ENCODE results near the gene RAB6A. TPM values are rescaled to one million over a fixed set of nuclear protein-coding genes. Genes with fewer than 3 reads are reported as not detected.
"Not testable (repeated sequence)": the region's sequence is repeated elsewhere in the genome, so short reads cannot be mapped to it uniquely, and the experiment has no call there.

RAB6A gene
- total RNA-seq, 1 experiment from 2014 or later = 121 TPM

- Histone ChIP-seq H3K4me2 (ENCODE audit: low read length) (no peak overlapping the region), H3K9ac (ENCODE audit: low read length) (no peak overlapping the region), H3K79me2 (ENCODE audit: insufficient read depth, low read length) (peaks cover 92% of the 10 kb centered on the region), H4K20me1 (ENCODE audit: insufficient read depth) (no peaks in the 10 kb centered on the region; the same call in 1 of the 2 replicates), H3K27ac (ENCODE audit: low read depth, low read length) (no peak overlapping the region), H3K27me3 (ENCODE audit: insufficient read depth, low read length) (no peaks in the 10 kb centered on the region), H3K36me3 (ENCODE audit: control insufficient read depth in 1 of 2, insufficient read depth in 2 of 2, low read length in 2 of 2) (no peaks in the 10 kb centered on the region), H3K9me3 (ENCODE audit: control insufficient read depth in 1 of 2, insufficient read depth in 1 of 2, low read depth in 1 of 2, low read length in 2 of 2) (no peaks in the 10 kb centered on the region), H2AFZ (ENCODE audit: low read depth, low read length, poor library complexity, severe bottlenecking) (no peak overlapping the region), H3K9me2 (ENCODE audit: insufficient read depth) (no peaks in the 10 kb centered on the region), H3K4me1 (ENCODE audit: control insufficient read depth in 1 of 2, insufficient read depth in 2 of 2, low read length in 2 of 2) (no peaks in the 10 kb centered on the region), H3K4me3 (replicated peaks in 1 of 2; ENCODE audit: low read depth in 1 of 2, low read length in 2 of 2) (no peak overlapping the region)
- TF ChIP-seq SIN3A (IDR thresholded peaks at IDR 0.05; ENCODE audit: low read depth) (no peak), EGR1 (IDR thresholded peaks at IDR 0.05; ENCODE audit: low read depth) (no peak), POLR2AphosphoS5 (IDR thresholded peaks at IDR 0.05; ENCODE audit: low read depth, low read length) (no peak), TCF7L2 (IDR thresholded peaks at IDR 0.05; ENCODE audit: borderline replicate concordance, extremely low read depth, insufficient read depth, insufficient read length) (no peak), ZNF274 (IDR thresholded peaks at IDR 0.05; ENCODE audit: low read depth, low read length) (no peak), MAX (IDR thresholded peaks at IDR 0.05) (no peak), SRF (IDR thresholded peaks at IDR 0.05; ENCODE audit: low read depth) (no peak), ELF1 (IDR thresholded peaks at IDR 0.05; ENCODE audit: borderline replicate concordance, low read depth) (no peak), EZH2phosphoT487 (IDR thresholded peaks at IDR 0.05; ENCODE audit: borderline replicate concordance) (no peak), ZFX (IDR thresholded peaks at IDR 0.05) (no peak), EZH2 (IDR thresholded peaks at IDR 0.05) (no peak), POLR2A (IDR thresholded peaks at IDR 0.05; ENCODE audit: borderline replicate concordance, extremely low read depth, insufficient read depth, insufficient read length) (no peak), FOSL1 (IDR thresholded peaks at IDR 0.05; ENCODE audit: low read depth) (no peak)
- intact Hi-C loops (cut with micrococcal nuclease) = no loop called here
- CTCF ChIA-PET = interaction anchor here (0.6 kb wide), 1 partner anchor 1263 kb away, joined by 3 read pairs; no protein-coding TSS in a partner anchor
- POLR2A ChIA-PET = interaction anchor here (0.6 kb wide), 1 partner anchor 27 kb away, joined by 3 read pairs; no protein-coding TSS in a partner anchor
- RAD21 ChIA-PET (ENCODE audit: low non-redundant PET in 1 of 2, low total read pairs in 2 of 2, uncharacterized antibody in 2 of 2, unreplicated experiment in 2 of 2) = no interaction called here
- no TSS peak for BruUV-seq (replicated peaks)
- ATAC-seq (no peak), DNase-seq (ENCODE audit: low read depth, low spot score) (no peak)
These were observed 8.5 kb downstream of the RAB6A start for GRCh38 chr11:73752216-73752867.

- H3K9ac ChIP-seq (ENCODE audit: low read length); H3K9me3 ChIP-seq (ENCODE audit: control insufficient read depth in 1 of 2, insufficient read depth in 1 of 2, low read depth in 1 of 2, low read length in 2 of 2); intact Hi-C loops (cut with micrococcal nuclease); H3K27me3 ChIP-seq (ENCODE audit: insufficient read depth, low read length); H3K27ac ChIP-seq (ENCODE audit: low read depth, low read length); H4K20me1 ChIP-seq (ENCODE audit: insufficient read depth); H2AFZ ChIP-seq (ENCODE audit: low read depth, low read length, poor library complexity, severe bottlenecking); ATAC-seq; BruUV-seq (replicated peaks); H3K4me3 ChIP-seq (replicated peaks in 1 of 2; ENCODE audit: low read depth in 1 of 2, low read length in 2 of 2); H3K4me2 ChIP-seq (ENCODE audit: low read length); H3K4me1 ChIP-seq (ENCODE audit: control insufficient read depth in 1 of 2, insufficient read depth in 2 of 2, low read length in 2 of 2); H3K36me3 ChIP-seq (ENCODE audit: control insufficient read depth in 1 of 2, insufficient read depth in 2 of 2, low read length in 2 of 2); H3K9me2 ChIP-seq (ENCODE audit: insufficient read depth); CTCF ChIA-PET; RAD21 ChIA-PET (ENCODE audit: low non-redundant PET in 1 of 2, low total read pairs in 2 of 2, uncharacterized antibody in 2 of 2, unreplicated experiment in 2 of 2); DNase-seq (ENCODE audit: low read depth, low spot score): not testable (repeated sequence)
- peaks cover 93% of the 10 kb centered on the region for H3K79me2 ChIP-seq (ENCODE audit: insufficient read depth, low read length)
- POLR2A ChIA-PET = interaction anchor here (0.8 kb wide), 1 partner anchor 10 kb away, joined by 3 read pairs; the partner anchor contains the start of gene RAB6A
These were observed 10.0 kb downstream of the RAB6A start for GRCh38 chr11:73750862-73751261.
